Karpas-422 (cell line): ENCODE results near the gene ZSCAN12. TPM values are rescaled to one million over a fixed set of nuclear protein-coding genes. Genes with fewer than 3 reads are reported as not detected.

Experiments used
- DNase-seq: peaks from one replicate; pipeline ENCODE4 v3.0.0-alpha.2; 2015
- H2AFZ ChIP-seq: fragments of 200-600 bp; sonication (generic); 2 replicates; pipeline ENCODE4 v1.6.1; 2014; ENCODE audit warnings: antibody characterized with exemption, low read length, mixed read lengths
- H3K27ac ChIP-seq: fragments of 200-600 bp; sonication (generic); 2 replicates; pipeline ENCODE4 v1.5.1; 2014; ENCODE audit warnings: mild to moderate bottlenecking, low read length, moderate library complexity
- H3K27me3 ChIP-seq: fragments of 200-600 bp; sonication (generic); 2 replicates; pipeline ENCODE4 v1.6.1; 2014; ENCODE audit warnings: low read length, mixed read lengths
- H3K36me3 ChIP-seq: fragments of 200-600 bp; sonication (generic); 2 replicates; pipeline ENCODE4 v1.6.1; 2014; ENCODE audit warnings: low read length, mixed read lengths; ENCODE audit not compliant: insufficient read depth
- H3K4me1 ChIP-seq: fragments of 200-600 bp; sonication (generic); 2 replicates; pipeline ENCODE4 v1.6.1; 2014; ENCODE audit warnings: mild to moderate bottlenecking, low read length, mixed read lengths
- H3K4me2 ChIP-seq: fragments of 200-600 bp; sonication (generic); 2 replicates; pipeline ENCODE4 v1.6.1; 2014; ENCODE audit warnings: low read length, low read depth, mild to moderate bottlenecking; ENCODE audit not compliant: poor library complexity, severe bottlenecking
- H3K4me3 ChIP-seq: fragments of 200-600 bp; sonication (generic); 2 replicates; pipeline ENCODE4 v1.5.1; 2014; ENCODE audit warnings: mild to moderate bottlenecking, antibody characterized with exemption, low read length, mixed read lengths
- H3K79me2 ChIP-seq: fragments of 200-600 bp; sonication (generic); 2 replicates; pipeline ENCODE4 v1.6.1; 2014; ENCODE audit warnings: mild to moderate bottlenecking, low read length, mixed read lengths
- H3K9ac ChIP-seq: fragments of 200-600 bp; sonication (generic); 2 replicates; pipeline ENCODE4 v1.6.0; 2014; ENCODE audit warnings: low read length
- H3K9me2 ChIP-seq: fragments of 200-600 bp; sonication (generic), shearing (Covaris generic); replicated peaks from 2 replicates; pipeline ENCODE4 v1.6.0; 2014; ENCODE audit warnings: mild to moderate bottlenecking, low read length, moderate library complexity; ENCODE audit not compliant: insufficient read depth
- H3K9me3 ChIP-seq: fragments of 300-700, 200-600 bp; sonication (generic); 2 replicates; pipeline ENCODE4 v1.6.1; 2014; ENCODE audit warnings: low read length, mixed read lengths
- H4K20me1 ChIP-seq: fragments of 200-600 bp; sonication (generic); 2 replicates; pipeline ENCODE4 v1.6.1; 2014; ENCODE audit warnings: mild to moderate bottlenecking, antibody characterized with exemption, low read length, low read depth; ENCODE audit not compliant: insufficient read depth
- total RNA-seq: library from RNA; depleted of rRNA; stranded (reverse); fragments of >200 nt; shearing (Covaris generic); gene quantifications from 2 replicates; pipeline ENCODE4 v1.2.3, GENCODE V29; 2014; ENCODE audit warnings: low replicate concordance

ZSCAN12 gene
- total RNA-seq, 1 experiment from 2014 or later, result 9.3 TPM

DNA sequence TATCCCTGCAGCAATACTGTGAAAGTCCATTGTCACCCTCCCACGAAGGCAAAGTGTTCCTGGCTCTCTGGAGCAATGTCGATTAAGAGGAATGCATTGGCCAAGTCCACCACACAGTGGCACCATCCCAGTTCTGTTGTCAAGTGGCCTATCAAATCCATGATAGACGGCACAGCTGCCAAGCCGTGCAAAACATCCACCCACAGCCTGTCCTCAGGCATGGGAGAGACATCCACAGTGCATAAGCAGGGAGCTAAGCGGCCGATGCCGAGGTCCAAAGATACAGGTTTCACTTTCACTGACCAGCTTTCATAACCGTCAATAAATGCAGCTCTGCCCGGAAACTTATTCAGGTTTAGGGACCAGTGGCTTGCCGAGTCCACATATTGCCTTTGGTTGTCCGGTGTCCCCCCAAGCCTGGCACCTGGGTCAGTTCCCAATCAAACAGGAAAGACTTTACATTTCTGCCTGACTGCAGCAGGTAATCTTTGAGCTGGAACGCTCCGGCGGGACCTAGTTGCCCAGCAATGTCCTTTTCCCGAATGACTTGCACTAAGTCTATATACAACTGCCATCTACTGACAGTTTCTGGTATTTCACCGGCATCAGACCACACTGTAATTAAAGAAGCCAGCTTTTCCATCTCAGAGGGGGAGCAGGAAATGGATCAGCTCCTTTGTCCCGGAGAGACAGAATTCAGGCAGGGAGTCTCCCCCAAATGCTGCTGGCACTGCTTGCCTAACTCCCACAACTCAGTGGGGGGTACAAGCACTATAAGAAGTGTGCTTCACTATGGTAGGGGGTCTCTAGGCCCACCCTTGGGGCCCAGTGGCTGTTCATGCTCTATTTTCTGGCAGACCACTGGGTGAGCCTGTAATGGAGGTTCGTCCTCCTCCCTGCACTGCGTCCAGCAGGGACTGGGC is 43.5 kb downstream of the ZSCAN12 start:
- Histone ChIP-seq H3K27ac (no peak overlapping the region), H3K9me2 (no peaks in the 10 kb centered on the region), H3K4me2 (peak overlapping the region; percentile 89), H3K9ac (peak overlapping the region; percentile 69), H3K79me2 (peaks cover 27% of the 10 kb centered on the region), H3K36me3 (no peaks in the 10 kb centered on the region), H3K27me3 (no peaks in the 10 kb centered on the region), H3K4me1 (peaks cover 20% of the 10 kb centered on the region), H3K4me3 (peak overlapping the region; percentile 72), H2AFZ (peak overlapping the region; percentile 65), H3K9me3 (no peaks in the 10 kb centered on the region), H4K20me1 (no peaks in the 10 kb centered on the region)
- DNase-seq, result peak; percentile 89

GRCh38 chr6:28354688-28355554 is 44.6 kb downstream of the ZSCAN12 start:
- Histone ChIP-seq H3K9ac (peak overlapping the region; percentile 69; the same call in 1 of the 2 replicates), H3K4me1 (peaks cover 29% of the 10 kb centered on the region), H2AFZ (no peak overlapping the region), H3K9me2 (no peaks in the 10 kb centered on the region), H3K79me2 (peaks cover 38% of the 10 kb centered on the region), H3K36me3 (no peaks in the 10 kb centered on the region), H3K4me2 (peak overlapping the region; percentile 89), H3K4me3 (peak overlapping the region; percentile 72; the same call in 1 of the 2 replicates), H3K27me3 (no peaks in the 10 kb centered on the region), H4K20me1 (no peaks in the 10 kb centered on the region), H3K27ac (no peak overlapping the region), H3K9me3 (no peaks in the 10 kb centered on the region)
- DNase-seq, result peak; percentile 12

- Histone ChIP-seq H3K4me2 (no peak overlapping the region), H3K9me2 (no peaks in the 10 kb centered on the region)
- DNase-seq, result no peak
Observed at GRCh38 chr6:28353981-28354676, 45.4 kb downstream of the ZSCAN12 start.

GRCh38 chr6:28353356-28353755 is 46.2 kb downstream of the ZSCAN12 start:
- no peak overlapping the region for H3K4me2 ChIP-seq
- no peaks in the 10 kb centered on the region for H3K9me2 ChIP-seq
- H3K27me3 ChIP-seq, result no peaks in the 10 kb centered on the region
- peaks cover 32% of the 10 kb centered on the region for H3K4me1 ChIP-seq
- H3K9ac ChIP-seq, result no peak overlapping the region
- no peaks in the 10 kb centered on the region for H3K36me3 ChIP-seq
- no peak overlapping the region for H3K4me3 ChIP-seq
- H2AFZ ChIP-seq, result no peak overlapping the region
- DNase-seq, result no peak
- peaks cover 39% of the 10 kb centered on the region for H3K79me2 ChIP-seq
- no peaks in the 10 kb centered on the region for H4K20me1 ChIP-seq
- no peaks in the 10 kb centered on the region for H3K9me3 ChIP-seq
- no peak overlapping the region for H3K27ac ChIP-seq

More at GRCh38 chr6:28353981-28354676, 45.4 kb downstream of the ZSCAN12 start:
- no peaks in the 10 kb centered on the region for H3K36me3 ChIP-seq
- H3K27me3 ChIP-seq, result no peaks in the 10 kb centered on the region
- H4K20me1 ChIP-seq, result no peaks in the 10 kb centered on the region
- H3K27ac ChIP-seq, result no peak overlapping the region
- H3K79me2 ChIP-seq, result peaks cover 39% of the 10 kb centered on the region
- peaks cover 32% of the 10 kb centered on the region for H3K4me1 ChIP-seq
- no peaks in the 10 kb centered on the region for H3K9me3 ChIP-seq
- H2AFZ ChIP-seq, result no peak overlapping the region
- no peak overlapping the region for H3K4me3 ChIP-seq
- no peak overlapping the region for H3K9ac ChIP-seq

DNA sequence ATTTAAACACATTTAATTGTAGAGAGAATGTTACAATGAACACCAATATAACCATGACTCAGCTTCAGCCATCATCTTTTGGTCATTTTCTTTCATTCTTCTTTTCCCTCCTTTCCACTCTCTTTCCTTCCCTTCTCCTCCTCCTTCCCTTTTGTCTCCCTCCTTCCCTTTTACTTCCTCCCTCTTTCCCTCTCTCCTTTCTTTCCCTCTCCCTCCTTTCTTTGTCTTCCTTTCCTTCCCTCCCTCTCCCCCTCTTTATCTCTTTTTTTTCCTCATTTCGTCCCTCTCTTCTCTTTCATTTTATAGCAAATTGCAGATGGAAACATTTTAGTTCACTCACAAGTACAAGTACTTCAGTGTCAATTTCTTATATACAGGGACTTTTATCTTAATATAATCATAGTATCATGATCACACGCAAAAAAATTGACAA is 48.0 kb downstream of the ZSCAN12 start:
- Histone ChIP-seq H3K9ac (no peak overlapping the region), H3K4me3 (no peak overlapping the region), H3K27me3 (no peaks in the 10 kb centered on the region), H3K9me3 (no peaks in the 10 kb centered on the region), H3K9me2 (no peaks in the 10 kb centered on the region), H2AFZ (no peak overlapping the region), H3K27ac (no peak overlapping the region), H3K4me2 (peak overlapping the region; percentile 98), H3K79me2 (peaks cover 39% of the 10 kb centered on the region), H4K20me1 (no peaks in the 10 kb centered on the region), H3K36me3 (no peaks in the 10 kb centered on the region), H3K4me1 (peaks cover 32% of the 10 kb centered on the region)
- DNase-seq, result no peak

DNA sequence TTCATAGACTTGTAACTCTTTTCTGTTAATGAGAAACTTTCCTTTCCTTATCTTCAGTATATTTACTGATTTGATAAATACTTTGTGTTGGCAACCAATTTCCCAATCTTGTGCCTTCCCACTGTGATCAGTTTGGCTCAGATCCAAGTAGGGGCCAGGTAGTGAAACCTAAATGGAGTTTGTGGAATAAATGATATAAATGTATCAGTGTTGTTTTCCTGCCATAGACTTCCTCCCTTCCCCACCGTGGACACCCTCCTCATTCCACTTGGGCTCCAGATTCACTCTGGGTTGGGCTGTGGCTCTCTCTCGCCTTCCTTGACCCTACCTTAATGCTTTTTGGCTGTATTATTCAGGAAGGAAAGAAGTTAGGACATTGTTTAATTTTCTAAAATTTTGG is 48.5 kb downstream of the ZSCAN12 start:
- no peak for DNase-seq
- peak overlapping the region; percentile 98 for H3K4me2 ChIP-seq
- no peaks in the 10 kb centered on the region for H4K20me1 ChIP-seq
- no peaks in the 10 kb centered on the region for H3K9me2 ChIP-seq
- H3K4me3 ChIP-seq, result peak overlapping the region; percentile 85
- peaks cover 30% of the 10 kb centered on the region for H3K4me1 ChIP-seq
- H3K27ac ChIP-seq, result no peak overlapping the region
- peak overlapping the region; percentile 81; the same call in 1 of the 2 replicates for H3K9ac ChIP-seq
- H2AFZ ChIP-seq, result no peak overlapping the region
- H3K36me3 ChIP-seq, result no peaks in the 10 kb centered on the region
- H3K79me2 ChIP-seq, result peaks cover 39% of the 10 kb centered on the region
- H3K9me3 ChIP-seq, result no peaks in the 10 kb centered on the region
- no peaks in the 10 kb centered on the region for H3K27me3 ChIP-seq

GRCh38 chr6:28349892-28350737 is 49.4 kb downstream of the ZSCAN12 start, which contains the start of gene ZKSCAN3:
ZKSCAN3 (plus strand) TSS chr6:28349947; CDS start chr6:28359587, 9,640 bp downstream.
- DNase-seq, result peak; percentile 94
- Histone ChIP-seq H3K9me3 (no peaks in the 10 kb centered on the region), H3K4me1 (peaks cover 21% of the 10 kb centered on the region), H3K36me3 (no peaks in the 10 kb centered on the region), H2AFZ (peak within 1 kb of the TSS; percentile 98), H3K9ac (peak within 1 kb of the TSS; percentile 81), H3K4me3 (peak within 1 kb of the TSS; percentile 85), H3K27ac (peak within 1 kb of the TSS; percentile 18; the same call in 1 of the 2 replicates), H3K27me3 (no peaks in the 10 kb centered on the region), H4K20me1 (no peaks in the 10 kb centered on the region), H3K4me2 (peak within 1 kb of the TSS; percentile 98), H3K9me2 (no peaks in the 10 kb centered on the region), H3K79me2 (peaks cover 39% of the 10 kb centered on the region)
